ENCODE results near the gene GYS2.

DNA sequence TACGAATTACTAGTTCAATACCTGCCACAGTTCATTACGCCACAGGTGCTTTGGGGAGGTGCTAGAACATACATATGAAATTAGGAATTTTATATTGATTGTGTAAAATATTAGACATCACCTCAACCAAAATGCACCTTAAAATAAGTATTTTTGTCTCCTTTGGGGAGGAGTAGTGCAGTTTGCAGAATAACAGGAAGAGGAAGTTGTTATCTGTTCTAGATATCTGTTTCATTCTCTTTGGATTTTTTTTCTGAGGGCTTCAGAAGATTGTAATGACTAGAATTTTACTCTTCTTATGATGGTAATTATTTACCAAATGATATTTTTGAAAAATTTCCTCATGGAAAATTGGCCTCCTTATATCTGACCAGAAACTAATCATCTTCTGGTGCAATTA lies 9.9 kb upstream of the GYS2 start:
- TF ChIP-seq, protein P1, sequence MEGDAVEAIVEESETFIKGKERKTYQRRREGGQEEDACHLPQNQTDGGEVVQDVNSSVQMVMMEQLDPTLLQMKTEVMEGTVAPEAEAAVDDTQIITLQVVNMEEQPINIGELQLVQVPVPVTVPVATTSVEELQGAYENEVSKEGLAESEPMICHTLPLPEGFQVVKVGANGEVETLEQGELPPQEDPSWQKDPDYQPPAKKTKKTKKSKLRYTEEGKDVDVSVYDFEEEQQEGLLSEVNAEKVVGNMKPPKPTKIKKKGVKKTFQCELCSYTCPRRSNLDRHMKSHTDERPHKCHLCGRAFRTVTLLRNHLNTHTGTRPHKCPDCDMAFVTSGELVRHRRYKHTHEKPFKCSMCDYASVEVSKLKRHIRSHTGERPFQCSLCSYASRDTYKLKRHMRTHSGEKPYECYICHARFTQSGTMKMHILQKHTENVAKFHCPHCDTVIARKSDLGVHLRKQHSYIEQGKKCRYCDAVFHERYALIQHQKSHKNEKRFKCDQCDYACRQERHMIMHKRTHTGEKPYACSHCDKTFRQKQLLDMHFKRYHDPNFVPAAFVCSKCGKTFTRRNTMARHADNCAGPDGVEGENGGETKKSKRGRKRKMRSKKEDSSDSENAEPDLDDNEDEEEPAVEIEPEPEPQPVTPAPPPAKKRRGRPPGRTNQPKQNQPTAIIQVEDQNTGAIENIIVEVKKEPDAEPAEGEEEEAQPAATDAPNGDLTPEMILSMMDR (IDR thresholded peaks at IDR 0.05) = no peak
- TF ChIP-seq POLR2A (IDR thresholded peaks at IDR 0.05) = no peak

Data from thyroid gland (tissue), 4 donors.